GM10248 (cell line): Measurements from ENCODE around the gene SMYD3.

ENCODE experiments used
- CTCF ChIA-PET: fragments of 300-600 bp; sonication (Branson Sonifier 250); formaldehyde crosslinking; extraction: SDS; loops from one replicate; lab custom pipeline; 2021; ENCODE audit warnings: antibody characterized with exemption; lab: Yijun Ruan, JAX
- POLR2A ChIA-PET: fragments of 350-650 bp; sonication (Branson Sonifier 250); formaldehyde crosslinking; extraction: SDS; loops from one replicate; lab custom pipeline; 2020; ENCODE audit warnings: antibody characterized with exemption; lab: Yijun Ruan, JAX
- DNase-seq: peaks from one replicate; pipeline ENCODE4 v3.0.0; 2012; ENCODE audit errors: extremely low spot score
- TF ChIP-seq, protein P1 (sequence below): IDR thresholded peaks from 2 replicates; pipeline ENCODE4 v1.5.1; 2012; ENCODE audit warnings: mild to moderate bottlenecking, low read depth; ENCODE audit errors: extremely low read depth, missing control alignments, control extremely low read depth

SMYD3 gene

DNA sequence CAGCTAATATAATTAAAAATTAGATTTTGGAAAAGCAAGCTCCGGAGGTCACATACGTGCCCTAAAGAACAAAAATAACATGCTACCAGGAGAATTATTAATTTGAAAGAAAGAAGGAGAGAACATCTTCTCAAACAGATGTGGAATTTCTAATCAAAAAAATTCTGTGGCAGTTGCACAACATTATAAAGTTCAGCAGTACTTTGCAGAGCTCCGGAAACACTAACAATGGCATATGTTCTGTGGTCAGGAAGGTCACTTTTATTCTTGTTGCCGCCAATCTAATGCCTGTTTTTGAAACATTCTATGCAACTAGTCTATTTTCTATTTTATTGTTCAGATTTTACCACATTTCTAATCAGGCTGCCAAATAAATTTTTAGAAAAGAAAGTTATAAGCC is 186.8 kb downstream of the SMYD3 start:
- CTCF ChIA-PET: no interaction called here
- POLR2A ChIA-PET: no interaction called here
- TF ChIP-seq, protein P1, sequence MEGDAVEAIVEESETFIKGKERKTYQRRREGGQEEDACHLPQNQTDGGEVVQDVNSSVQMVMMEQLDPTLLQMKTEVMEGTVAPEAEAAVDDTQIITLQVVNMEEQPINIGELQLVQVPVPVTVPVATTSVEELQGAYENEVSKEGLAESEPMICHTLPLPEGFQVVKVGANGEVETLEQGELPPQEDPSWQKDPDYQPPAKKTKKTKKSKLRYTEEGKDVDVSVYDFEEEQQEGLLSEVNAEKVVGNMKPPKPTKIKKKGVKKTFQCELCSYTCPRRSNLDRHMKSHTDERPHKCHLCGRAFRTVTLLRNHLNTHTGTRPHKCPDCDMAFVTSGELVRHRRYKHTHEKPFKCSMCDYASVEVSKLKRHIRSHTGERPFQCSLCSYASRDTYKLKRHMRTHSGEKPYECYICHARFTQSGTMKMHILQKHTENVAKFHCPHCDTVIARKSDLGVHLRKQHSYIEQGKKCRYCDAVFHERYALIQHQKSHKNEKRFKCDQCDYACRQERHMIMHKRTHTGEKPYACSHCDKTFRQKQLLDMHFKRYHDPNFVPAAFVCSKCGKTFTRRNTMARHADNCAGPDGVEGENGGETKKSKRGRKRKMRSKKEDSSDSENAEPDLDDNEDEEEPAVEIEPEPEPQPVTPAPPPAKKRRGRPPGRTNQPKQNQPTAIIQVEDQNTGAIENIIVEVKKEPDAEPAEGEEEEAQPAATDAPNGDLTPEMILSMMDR: no peak
- DNase-seq: no peak

DNA sequence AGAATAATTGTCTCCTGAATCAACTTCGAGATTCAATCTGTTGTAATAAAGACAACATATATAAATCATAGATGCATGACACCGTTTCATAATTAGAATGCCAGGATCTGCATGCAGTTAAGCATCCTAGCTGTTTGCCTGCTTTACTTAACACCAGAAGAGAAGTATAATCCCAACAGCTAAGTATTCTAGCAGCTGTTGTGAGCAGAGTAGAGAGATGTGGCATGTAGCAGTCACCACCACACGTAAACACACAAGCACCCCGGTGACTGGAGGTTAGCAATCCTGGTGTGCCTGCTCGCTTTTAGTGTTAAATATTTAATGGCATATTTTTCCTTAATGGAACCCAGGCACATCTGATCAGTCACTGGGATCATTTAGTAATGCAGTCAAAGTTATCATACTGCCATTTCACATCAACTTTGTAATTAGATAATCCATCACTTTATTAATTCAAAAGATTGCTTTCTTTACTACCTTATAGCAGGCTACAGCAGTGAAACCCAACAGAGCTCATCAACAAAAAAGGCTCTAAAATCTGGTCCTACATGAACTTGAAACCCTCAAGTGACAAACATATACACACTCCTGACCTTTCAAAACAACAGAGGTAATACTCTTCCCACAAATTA is 187.9 kb downstream of the SMYD3 start:
- CTCF ChIA-PET: interaction anchor here (1.7 kb wide), 1 partner anchor 11 kb away, joined by 4 read pairs; no protein-coding TSS in a partner anchor

DNA sequence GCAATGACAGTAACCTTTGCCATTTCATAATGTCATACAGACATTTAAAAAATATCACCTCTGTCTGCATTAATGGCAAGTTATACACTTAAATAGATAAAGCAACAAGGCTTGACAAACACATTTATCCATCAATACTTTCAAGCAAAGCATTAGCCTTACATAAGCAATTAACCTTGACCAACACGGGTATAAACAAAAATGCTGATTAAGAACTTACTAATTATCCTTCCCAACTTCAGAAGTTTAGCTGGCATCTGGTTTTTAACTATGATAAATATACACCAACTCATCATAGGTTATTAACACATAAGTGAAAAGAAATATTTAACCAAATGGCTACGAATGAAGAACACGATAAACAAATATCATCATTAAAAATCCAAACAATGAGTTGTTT is 188.5 kb downstream of the SMYD3 start:
- CTCF ChIA-PET: interaction anchor here (1.7 kb wide), 1 partner anchor 12 kb away, joined by 4 read pairs; no protein-coding TSS in a partner anchor
- no peak for DNase-seq
- POLR2A ChIA-PET: no interaction called here
- TF ChIP-seq, protein P1: no peak

More for the DNA sequence above, 187.9 kb downstream of the SMYD3 start:
- TF ChIP-seq, protein P1: no peak
- POLR2A ChIA-PET: no interaction called here
- DNase-seq: no peak

DNA sequence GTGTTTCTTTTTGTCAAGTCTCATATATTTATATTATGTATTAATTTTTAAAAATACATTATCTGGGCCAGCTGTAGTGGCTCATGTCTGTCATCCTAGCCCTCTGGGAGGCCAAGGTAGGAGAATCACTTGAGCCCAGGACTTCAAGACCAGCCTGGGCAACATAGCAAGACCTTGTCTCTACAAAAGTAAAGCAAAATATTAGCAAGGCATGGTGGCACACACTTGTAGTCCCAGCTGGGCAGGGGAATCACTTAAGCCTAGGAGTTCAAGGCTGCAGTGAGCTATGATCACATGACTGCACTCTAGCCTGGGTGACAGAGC is 189.1 kb downstream of the SMYD3 start:
- TF ChIP-seq, protein P1: no peak
- ChIA-PET POLR2A (no interaction called here), CTCF (interaction anchor here (0.6 to 1.8 kb wide), 5 partner anchors 12 to 27 kb away, joined by 3 to 4 read pairs (median 3); no protein-coding TSS in a partner anchor)
- no peak for DNase-seq

DNA sequence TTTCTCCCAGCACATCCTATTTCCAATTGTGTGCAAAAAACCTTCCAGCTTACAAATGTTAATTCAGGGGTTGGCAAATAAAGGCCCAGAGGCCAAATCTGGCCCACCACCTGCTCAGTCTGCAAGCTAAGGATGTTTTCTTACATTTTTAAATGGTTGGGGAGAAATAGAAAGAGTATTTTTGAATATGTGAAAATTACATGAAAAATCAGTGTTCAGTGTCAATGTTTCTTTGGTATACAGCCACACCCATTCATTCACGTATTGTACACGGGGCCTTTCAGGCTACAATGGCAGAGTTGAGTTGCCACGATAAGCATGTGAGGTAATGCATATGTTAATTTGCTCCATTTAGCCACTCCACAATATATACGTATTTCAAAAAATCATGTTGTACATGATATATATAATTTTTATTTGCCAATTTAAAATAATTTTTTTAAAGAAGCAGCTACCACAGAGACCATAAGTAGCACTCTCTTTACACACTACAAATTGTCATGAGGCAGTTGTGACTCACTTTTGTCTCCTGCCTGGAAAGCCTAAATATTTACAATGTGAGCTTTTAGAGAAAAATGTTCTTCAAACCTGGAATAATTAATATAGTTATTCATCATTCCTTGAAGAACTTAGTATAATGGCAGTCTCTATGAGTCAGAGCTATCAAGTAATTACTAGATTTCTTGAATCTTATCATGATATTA is 189.6 kb downstream of the SMYD3 start:
- POLR2A ChIA-PET: interaction anchor here (0.5 kb wide), 1 partner anchor 15 kb away, joined by 3 read pairs; no protein-coding TSS in a partner anchor
- no peak for DNase-seq
- TF ChIP-seq, protein P1: no peak
- CTCF ChIA-PET: interaction anchor here (0.6 to 1.8 kb wide), 5 partner anchors 12 to 27 kb away, joined by 3 to 4 read pairs (median 3); no protein-coding TSS in a partner anchor

DNA sequence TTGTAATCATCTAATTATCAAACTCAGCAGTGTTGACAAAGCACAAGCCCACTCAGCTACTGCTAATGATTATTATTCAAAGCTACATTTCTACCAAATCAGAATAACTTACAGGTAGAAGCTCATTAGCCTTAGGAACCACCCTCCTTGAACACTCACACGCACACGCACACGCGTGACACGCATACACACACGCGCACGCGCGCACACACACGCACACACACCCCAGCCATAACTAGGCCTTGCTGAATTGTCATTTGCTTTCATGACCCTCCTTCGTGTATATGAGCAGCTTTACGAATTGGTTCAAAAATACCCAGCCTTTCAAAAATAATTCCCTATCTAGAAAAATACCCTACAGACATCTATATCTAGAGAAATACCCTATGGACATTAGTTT is 195.6 kb downstream of the SMYD3 start:
- TF ChIP-seq, protein P1: no peak
- DNase-seq: no peak
- CTCF ChIA-PET: interaction anchor here (1.2 to 1.4 kb wide), 2 partner anchors 9 to 23 kb away, joined by 4 to 5 read pairs; no protein-coding TSS in a partner anchor
- POLR2A ChIA-PET: no interaction called here
